Neutrophil (primary cell): Measurements from ENCODE around the gene RBM7.

ENCODE experiments used
- H3K27ac ChIP-seq: fragments of 200-600 bp; sonication (generic); 2 replicates; pipeline ENCODE4 v1.5.1; 2016; ENCODE audit warnings: mild to moderate bottlenecking, moderate library complexity
- H3K27me3 ChIP-seq: fragments of 200-600 bp; sonication (generic); 2 replicates; pipeline ENCODE4 v1.6.0; 2016; ENCODE audit warnings: mild to moderate bottlenecking
- H3K36me3 ChIP-seq: fragments of 200-600 bp; sonication (generic); 2 replicates; pipeline ENCODE4 v1.5.1; 2017
- H3K4me1 ChIP-seq, 2 experiments: fragments of 200-600 bp in 1 of 2; sonication (generic) in 1 of 2; 1 replicate in 1 of 2; 2 replicates in 1 of 2; pipeline versions ENCODE4 v1.5.1 to v1.6.1; 2013 to 2016; ENCODE audit warnings: low read depth in 1 of 2, low read length in 1 of 2, mild to moderate bottlenecking in 1 of 2, moderate library complexity in 1 of 2; ENCODE audit not compliant: control insufficient read depth in 1 of 2, insufficient read depth in 1 of 2
- H3K4me3 ChIP-seq, 2 experiments: fragments of 200-600 bp in 1 of 2; sonication (generic) in 1 of 2; 1 replicate in 1 of 2; 2 replicates in 1 of 2; pipeline ENCODE4 v1.5.1; 2013 to 2016; ENCODE audit warnings: low read depth in 1 of 2, low read length in 1 of 2, mild to moderate bottlenecking in 1 of 2, moderate library complexity in 1 of 2
- H3K9me3 ChIP-seq: fragments of 200-600 bp; sonication (generic); 2 replicates; pipeline ENCODE4 v1.5.1; 2016
- TF ChIP-seq, protein P1 (sequence below): fragments of 200-600 bp; sonication (generic); IDR thresholded peaks from 2 replicates; pipeline ENCODE4 v1.5.1; 2016; ENCODE audit warnings: antibody characterized with exemption

Gene RBM7

GRCh38 chr11:114400216-114400914 lies at the start of gene RBM7, which contains the start of gene C11orf71:
RBM7 (plus strand) TSS chr11:114400666; CDS start chr11:114400672, 6 bp downstream.
C11orf71 (minus strand) TSS chr11:114400511; CDS start chr11:114400331, 180 bp downstream.
- peaks cover 38 to 46% of the 10 kb centered on the region in 2 experiments for H3K4me1 ChIP-seq
- TF ChIP-seq, protein P1, sequence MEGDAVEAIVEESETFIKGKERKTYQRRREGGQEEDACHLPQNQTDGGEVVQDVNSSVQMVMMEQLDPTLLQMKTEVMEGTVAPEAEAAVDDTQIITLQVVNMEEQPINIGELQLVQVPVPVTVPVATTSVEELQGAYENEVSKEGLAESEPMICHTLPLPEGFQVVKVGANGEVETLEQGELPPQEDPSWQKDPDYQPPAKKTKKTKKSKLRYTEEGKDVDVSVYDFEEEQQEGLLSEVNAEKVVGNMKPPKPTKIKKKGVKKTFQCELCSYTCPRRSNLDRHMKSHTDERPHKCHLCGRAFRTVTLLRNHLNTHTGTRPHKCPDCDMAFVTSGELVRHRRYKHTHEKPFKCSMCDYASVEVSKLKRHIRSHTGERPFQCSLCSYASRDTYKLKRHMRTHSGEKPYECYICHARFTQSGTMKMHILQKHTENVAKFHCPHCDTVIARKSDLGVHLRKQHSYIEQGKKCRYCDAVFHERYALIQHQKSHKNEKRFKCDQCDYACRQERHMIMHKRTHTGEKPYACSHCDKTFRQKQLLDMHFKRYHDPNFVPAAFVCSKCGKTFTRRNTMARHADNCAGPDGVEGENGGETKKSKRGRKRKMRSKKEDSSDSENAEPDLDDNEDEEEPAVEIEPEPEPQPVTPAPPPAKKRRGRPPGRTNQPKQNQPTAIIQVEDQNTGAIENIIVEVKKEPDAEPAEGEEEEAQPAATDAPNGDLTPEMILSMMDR = peak; percentile 48
- H3K9me3 ChIP-seq = no peaks in the 10 kb centered on the region
- peak within 1 kb of the TSS; percentile 72 to 83 for H3K4me3 ChIP-seq
- H3K36me3 ChIP-seq = peaks cover 23% of the 10 kb centered on the region
- H3K27ac ChIP-seq = peak within 1 kb of the TSS; percentile 97
- H3K27me3 ChIP-seq = no peaks in the 10 kb centered on the region

GRCh38 chr11:114353443-114353842 lies 47.0 kb upstream of the RBM7 start:
- Histone ChIP-seq H3K4me1 (no peaks in the 10 kb centered on the region), H3K36me3 (no peaks in the 10 kb centered on the region), H3K4me3 (no peak overlapping the region), H3K27me3 (peaks cover 16% of the 10 kb centered on the region), H3K9me3 (no peaks in the 10 kb centered on the region), H3K27ac (no peak overlapping the region)
- TF ChIP-seq, protein P1 = no peak

DNA sequence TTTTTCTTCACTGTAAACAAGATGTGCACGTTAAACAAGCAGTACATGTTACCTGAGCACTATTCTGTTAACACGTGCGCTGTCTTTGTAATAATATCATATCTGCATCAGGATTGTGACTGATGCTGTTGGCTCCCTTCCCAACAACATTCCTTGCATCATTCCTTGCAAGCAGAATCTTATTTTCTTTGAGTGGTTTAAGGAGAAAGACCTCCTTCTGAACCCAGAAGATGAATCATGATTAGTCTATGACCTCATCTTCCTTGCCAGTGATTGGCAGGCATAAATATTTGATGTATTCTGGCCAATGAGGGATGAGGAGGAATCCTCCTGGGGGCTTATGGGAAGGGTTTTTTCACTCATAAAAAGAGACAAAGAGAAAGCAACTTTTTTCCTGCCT lies 46.4 kb upstream of the RBM7 start:
- Histone ChIP-seq H3K27me3 (peaks cover 16% of the 10 kb centered on the region), H3K36me3 (no peaks in the 10 kb centered on the region), H3K27ac (no peak overlapping the region)

DNA sequence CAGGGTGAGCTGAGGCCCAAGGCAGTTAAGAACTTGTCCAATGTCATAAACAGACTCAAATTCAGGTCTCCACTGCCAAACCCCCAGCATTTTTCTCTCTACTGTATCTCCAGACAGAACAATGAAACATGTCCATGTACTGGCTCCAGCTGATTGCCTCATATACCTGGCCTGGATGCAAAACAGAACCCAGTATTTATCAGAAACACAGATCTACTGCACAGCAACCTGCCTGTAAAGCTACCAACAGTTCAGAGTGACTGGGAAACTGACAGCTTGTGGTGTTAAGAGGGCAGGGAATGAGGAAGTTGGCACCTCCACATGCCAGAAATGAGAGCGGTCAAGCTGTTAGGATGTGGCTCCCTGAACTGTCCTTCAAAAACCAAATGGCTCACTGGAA lies 41.8 kb upstream of the RBM7 start:
- H3K27me3 ChIP-seq = peaks cover 6% of the 10 kb centered on the region
- TF ChIP-seq, protein P1 = no peak
- H3K27ac ChIP-seq = no peak overlapping the region
- H3K9me3 ChIP-seq = no peaks in the 10 kb centered on the region
- H3K4me3 ChIP-seq = no peak overlapping the region
- no peaks in the 10 kb centered on the region for H3K4me1 ChIP-seq
- H3K36me3 ChIP-seq = no peaks in the 10 kb centered on the region

More for the DNA sequence above, 46.4 kb upstream of the RBM7 start:
- Histone ChIP-seq H3K9me3 (no peaks in the 10 kb centered on the region), H3K4me3 (no peak overlapping the region), H3K4me1 (no peaks in the 10 kb centered on the region)
- TF ChIP-seq, protein P1 = no peak

DNA sequence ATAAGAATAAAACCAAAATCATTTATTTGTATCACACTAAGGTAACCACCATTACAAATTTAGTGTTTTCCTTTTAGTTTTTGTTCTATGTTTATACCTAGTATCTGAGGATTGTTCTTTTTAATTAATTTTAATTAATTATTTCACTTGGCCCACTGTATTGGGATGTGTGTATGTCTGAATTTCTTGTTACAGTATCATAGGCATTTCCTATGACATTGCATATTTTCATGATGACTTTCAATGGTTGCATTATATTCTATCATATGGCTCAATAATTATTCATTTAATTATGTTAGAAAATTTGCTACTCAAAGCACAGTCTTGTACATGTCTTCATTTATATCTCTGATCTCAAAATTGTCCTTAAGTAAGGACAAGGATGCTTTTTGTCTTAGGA lies 41.1 kb upstream of the RBM7 start:
- H3K4me3 ChIP-seq = no peak overlapping the region
- no peaks in the 10 kb centered on the region for H3K9me3 ChIP-seq
- H3K27ac ChIP-seq = no peak overlapping the region
- H3K4me1 ChIP-seq = no peaks in the 10 kb centered on the region
- H3K27me3 ChIP-seq = no peaks in the 10 kb centered on the region
- H3K36me3 ChIP-seq = no peaks in the 10 kb centered on the region
- TF ChIP-seq, protein P1 = no peak
